Inflammatory macrophage treated with lipopolysaccharide for 4 hours (primary cell): ENCODE results near the gene SNX33.
A peak's percentile ranks its signal among the peaks of the same experiment; 100 is the strongest.
"Not testable (repeated sequence)": the region's sequence is repeated elsewhere in the genome, so short reads cannot be mapped to it uniquely, and the experiment has no call there.

Experiments
- DNase-seq: peaks from one replicate; pipeline ENCODE4 v3.0.0-alpha.2; 2020

The SNX33 gene

GRCh38 chr15:75703440-75704262 is 55.9 kb downstream of the SNX33 start:
- not testable (repeated sequence) for DNase-seq

GRCh38 chr15:75704263-75704615 is 56.5 kb downstream of the SNX33 start:
- DNase-seq: no peak

- DNase-seq: no peak
Measured at GRCh38 chr15:75704618-75705017, 56.9 kb downstream of the SNX33 start.

- DNase-seq: not testable (repeated sequence)
Measured at GRCh38 chr15:75705375-75705774, 57.7 kb downstream of the SNX33 start.

- no peak for DNase-seq
Measured at GRCh38 chr15:75705854-75706681, 58.4 kb downstream of the SNX33 start.

GRCh38 chr15:75706682-75706954 is 58.9 kb downstream of the SNX33 start:
- DNase-seq: no peak

- DNase-seq: not testable (repeated sequence)
Measured at GRCh38 chr15:75709458-75709857, 61.7 kb downstream of the SNX33 start.

GRCh38 chr15:75710874-75711273 is 63.2 kb downstream of the SNX33 start:
- peak; percentile 20 for DNase-seq

- not testable (repeated sequence) for DNase-seq
Measured at GRCh38 chr15:75711495-75711894, 63.8 kb downstream of the SNX33 start.
